ENCODE measurements around the gene CNPY1.

Gene CNPY1

GRCh38 chr7:155570171-155570958 is 24.0 kb upstream of the CNPY1 start:
- H3K4me3 ChIP-seq (ENCODE audit: low read depth, low read length): no peak overlapping the region
- no peak for TF ChIP-seq CTCF (IDR thresholded peaks at IDR 0.05; ENCODE audit: low read depth, low read length)

- TF ChIP-seq CTCF (IDR thresholded peaks at IDR 0.05; ENCODE audit: low read depth, low read length): no peak
- H3K4me3 ChIP-seq (ENCODE audit: low read depth, low read length): no peak overlapping the region
These were observed 23.3 kb upstream of the CNPY1 start for GRCh38 chr7:155569681-155570080.

- TF ChIP-seq CTCF (IDR thresholded peaks at IDR 0.05; ENCODE audit: low read depth, low read length): no peak
- H3K4me3 ChIP-seq (ENCODE audit: low read depth, low read length): no peak overlapping the region
These were observed 22.6 kb upstream of the CNPY1 start for GRCh38 chr7:155568842-155569494.

GRCh38 chr7:155568333-155568660 is 21.9 kb upstream of the CNPY1 start:
- H3K4me3 ChIP-seq (ENCODE audit: low read depth, low read length): no peak overlapping the region
- no peak for TF ChIP-seq CTCF (IDR thresholded peaks at IDR 0.05; ENCODE audit: low read depth, low read length)

- H3K4me3 ChIP-seq (ENCODE audit: low read depth, low read length): no peak overlapping the region
- TF ChIP-seq CTCF (IDR thresholded peaks at IDR 0.05; ENCODE audit: low read depth, low read length): no peak
These were observed 21.4 kb upstream of the CNPY1 start for GRCh38 chr7:155567646-155568332.

- H3K4me3 ChIP-seq (ENCODE audit: low read depth, low read length): no peak overlapping the region
- TF ChIP-seq CTCF (IDR thresholded peaks at IDR 0.05; ENCODE audit: low read depth, low read length): no peak
These were observed 19.9 kb upstream of the CNPY1 start for GRCh38 chr7:155566011-155566836.
